ENCODE results near the gene SCTR.

- TF ChIP-seq CTCF (IDR thresholded peaks at IDR 0.05) (no peak), POLR2A (IDR thresholded peaks at IDR 0.05) (no peak)
Observed at GRCh38 chr2:119453972-119454593, 70.2 kb downstream of the SCTR start.
